ENCODE results near the gene LMTK3. TPM values are rescaled to one million over a fixed set of nuclear protein-coding genes. Genes with fewer than 3 reads are reported as not detected.

LMTK3 gene
- total and polyA plus RNA-seq, 2 of the 4 experiments (the other 2 are of a cell fraction) = 0.18 to 0.87 TPM

DNA sequence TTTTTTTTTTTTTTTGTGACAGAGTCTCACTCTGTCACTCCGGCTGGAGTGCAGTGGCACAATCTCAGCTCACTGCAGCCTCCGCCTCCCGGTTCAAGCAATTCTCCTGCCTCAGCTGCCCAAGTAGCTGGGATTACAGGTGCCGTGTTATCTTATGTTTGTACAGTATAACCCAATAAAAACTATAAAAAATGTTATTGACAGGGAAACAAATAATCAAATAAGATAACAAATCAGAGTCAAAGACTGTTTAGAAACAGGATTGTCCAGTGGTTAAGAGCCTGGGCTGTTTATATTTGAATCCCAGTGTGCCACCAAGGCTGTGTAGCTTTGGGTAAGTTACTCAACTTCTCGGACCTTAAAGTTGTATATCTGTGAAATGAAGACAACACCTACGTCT lies 19.1 kb upstream of the LMTK3 start:
- CTCF ChIA-PET = interaction anchor here (0.7 kb wide), 1 partner anchor 662 kb away, joined by 3 read pairs; no protein-coding TSS in a partner anchor
- POLR2A ChIA-PET (ENCODE audit: unreplicated experiment) = no interaction called here

More for the DNA sequence above, 19.1 kb upstream of the LMTK3 start:
- Histone ChIP-seq H3K27ac (ENCODE audit: insufficient read depth, low read length) (no peak overlapping the region), H3K4me2 (ENCODE audit: low read depth, low read length) (no peak overlapping the region), H3K14ac (replicated peaks; ENCODE audit: low read depth, low read length) (no peak overlapping the region), H3K4me1 (ENCODE audit: control insufficient read depth, insufficient read depth, low read length) (no peaks in the 10 kb centered on the region), H2BK15ac (ENCODE audit: low read depth, low read length) (no peak overlapping the region), H3K18ac (ENCODE audit: low read depth, low read length) (no peak overlapping the region), H3K4me3 (ENCODE audit: insufficient read depth, low read depth, low read length) (no peak overlapping the region), H4K20me1 (ENCODE audit: insufficient read depth, low read length) (no peaks in the 10 kb centered on the region), H2BK20ac (ENCODE audit: low read depth, low read length) (no peak overlapping the region), H2AFZ (replicated peaks; ENCODE audit: low read length, poor library complexity) (no peak overlapping the region), H4K91ac (ENCODE audit: insufficient read depth, low read depth, low read length) (no peak overlapping the region), H3K36me3 (ENCODE audit: control insufficient read depth, insufficient read depth, low read length) (no peaks in the 10 kb centered on the region), H2BK120ac (ENCODE audit: low read depth, low read length) (no peak overlapping the region), H3K9me1 (ENCODE audit: insufficient read depth, low read length) (no peaks in the 10 kb centered on the region), H4K8ac (ENCODE audit: low read depth in 2 of 2, low read length in 2 of 2) (no peak overlapping the region), H2AK9ac (replicated peaks; ENCODE audit: low read depth, low read length, poor library complexity) (no peak overlapping the region), H2AK5ac (ENCODE audit: low read depth, low read length) (no peak overlapping the region), H3K23ac (ENCODE audit: low read depth, low read length) (no peak overlapping the region), H3K79me1 (ENCODE audit: low read depth in 1 of 2, low read length in 2 of 2) (no peaks in the 10 kb centered on the region), H4K5ac (ENCODE audit: low read depth, low read length) (no peak overlapping the region), H3K9ac (ENCODE audit: low read depth, low read length) (no peak overlapping the region), H2BK5ac (ENCODE audit: low read depth, low read length, poor library complexity, severe bottlenecking) (no peak overlapping the region), H3K27me3 (ENCODE audit: control insufficient read depth, insufficient read depth, low read length) (peaks cover 4% of the 10 kb centered on the region), H3K4ac (ENCODE audit: low read depth, low read length) (no peak overlapping the region), H3K56ac (ENCODE audit: extremely low read depth, insufficient read depth, low read length) (no peak overlapping the region; the same call in 1 of the 2 replicates), H3K9me3 (ENCODE audit: control insufficient read depth, insufficient read depth, low read length) (peaks cover 10% of the 10 kb centered on the region)
- no CpG with 5 or more reads among the region's 6 CpGs for WGBS, 2 experiments (ENCODE audit: extremely low coverage in 2 of 2, insufficient read length in 1 of 2)
- intact Hi-C loops (cut with micrococcal nuclease) (no loop called here), in situ Hi-C loops (cut with MboI; ENCODE audit: low sequenced_read_pairs) (no loop called here), dilution Hi-C loops (cut with HindIII; ENCODE audit: low sequenced_read_pairs, unreplicated experiment) (no loop called here)
- no peak for ATAC-seq (ENCODE audit: low read depth)
- TF ChIP-seq, protein P1, sequence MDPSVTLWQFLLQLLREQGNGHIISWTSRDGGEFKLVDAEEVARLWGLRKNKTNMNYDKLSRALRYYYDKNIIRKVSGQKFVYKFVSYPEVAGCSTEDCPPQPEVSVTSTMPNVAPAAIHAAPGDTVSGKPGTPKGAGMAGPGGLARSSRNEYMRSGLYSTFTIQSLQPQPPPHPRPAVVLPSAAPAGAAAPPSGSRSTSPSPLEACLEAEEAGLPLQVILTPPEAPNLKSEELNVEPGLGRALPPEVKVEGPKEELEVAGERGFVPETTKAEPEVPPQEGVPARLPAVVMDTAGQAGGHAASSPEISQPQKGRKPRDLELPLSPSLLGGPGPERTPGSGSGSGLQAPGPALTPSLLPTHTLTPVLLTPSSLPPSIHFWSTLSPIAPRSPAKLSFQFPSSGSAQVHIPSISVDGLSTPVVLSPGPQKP (IDR thresholded peaks at IDR 0.05; ENCODE audit: borderline replicate concordance, low read depth, low read length) = no peak
- TF ChIP-seq FOS (IDR thresholded peaks at IDR 0.05; ENCODE audit: low read depth, low read length) = no peak
- no peak for TF ChIP-seq CEBPB (IDR thresholded peaks at IDR 0.05; ENCODE audit: low read depth, low read length)
- TF ChIP-seq, protein P2, sequence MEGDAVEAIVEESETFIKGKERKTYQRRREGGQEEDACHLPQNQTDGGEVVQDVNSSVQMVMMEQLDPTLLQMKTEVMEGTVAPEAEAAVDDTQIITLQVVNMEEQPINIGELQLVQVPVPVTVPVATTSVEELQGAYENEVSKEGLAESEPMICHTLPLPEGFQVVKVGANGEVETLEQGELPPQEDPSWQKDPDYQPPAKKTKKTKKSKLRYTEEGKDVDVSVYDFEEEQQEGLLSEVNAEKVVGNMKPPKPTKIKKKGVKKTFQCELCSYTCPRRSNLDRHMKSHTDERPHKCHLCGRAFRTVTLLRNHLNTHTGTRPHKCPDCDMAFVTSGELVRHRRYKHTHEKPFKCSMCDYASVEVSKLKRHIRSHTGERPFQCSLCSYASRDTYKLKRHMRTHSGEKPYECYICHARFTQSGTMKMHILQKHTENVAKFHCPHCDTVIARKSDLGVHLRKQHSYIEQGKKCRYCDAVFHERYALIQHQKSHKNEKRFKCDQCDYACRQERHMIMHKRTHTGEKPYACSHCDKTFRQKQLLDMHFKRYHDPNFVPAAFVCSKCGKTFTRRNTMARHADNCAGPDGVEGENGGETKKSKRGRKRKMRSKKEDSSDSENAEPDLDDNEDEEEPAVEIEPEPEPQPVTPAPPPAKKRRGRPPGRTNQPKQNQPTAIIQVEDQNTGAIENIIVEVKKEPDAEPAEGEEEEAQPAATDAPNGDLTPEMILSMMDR (conservative IDR thresholded peaks at IDR 0.05; ENCODE audit: low read depth, low read length) = no peak
- TF ChIP-seq MXI1 (IDR thresholded peaks at IDR 0.05; ENCODE audit: borderline replicate concordance, low read depth, low read length) = no peak
- no peak for TF ChIP-seq NFE2L2 (IDR thresholded peaks at IDR 0.05; ENCODE audit: low read depth, low read length)
- TF ChIP-seq RFX5 (IDR thresholded peaks at IDR 0.05; ENCODE audit: low read depth, low read length) = no peak
- DNase-seq = no peak
- no TSS peak for BruUV-seq (replicated peaks)

All from IMR-90 (cell line).